CD4-positive, alpha-beta T cell treated with Interleukin-6 at 100 ng/mL for 8 hours (primary cell): ENCODE results near the gene MBD4.
A peak's percentile ranks its signal among the peaks of the same experiment; 100 is the strongest.
"Not testable (repeated sequence)": the region's sequence is repeated elsewhere in the genome, so short reads cannot be mapped to it uniquely, and the experiment has no call there.

Source experiments
- DNase-seq: peaks from one replicate; pipeline ENCODE4 v3.0.0-alpha.2; 2020; ENCODE audit warnings: mixed read lengths, low spot score

MBD4 gene

GRCh38 chr3:129409541-129409940 is 30.2 kb downstream of the MBD4 start:
- no peak for DNase-seq

- no peak for DNase-seq
These were observed 35.1 kb downstream of the MBD4 start for GRCh38 chr3:129404610-129405009.

- DNase-seq = no peak
These were observed 35.6 kb downstream of the MBD4 start for GRCh38 chr3:129404130-129404529.

GRCh38 chr3:129403450-129403849 is 36.3 kb downstream of the MBD4 start:
- no peak for DNase-seq

GRCh38 chr3:129402616-129403015 is 37.1 kb downstream of the MBD4 start:
- no peak for DNase-seq

GRCh38 chr3:129402210-129402609 is 37.5 kb downstream of the MBD4 start:
- DNase-seq = no peak

- DNase-seq = no peak
These were observed 39.8 kb downstream of the MBD4 start for GRCh38 chr3:129399895-129400357.

- DNase-seq = peak; percentile 80
These were observed 40.4 kb downstream of the MBD4 start for GRCh38 chr3:129399145-129399894.

GRCh38 chr3:129398803-129399144 is 41.0 kb downstream of the MBD4 start:
- no peak for DNase-seq

GRCh38 chr3:129393760-129394564 is 45.8 kb downstream of the MBD4 start:
- not testable (repeated sequence) for DNase-seq

- no peak for DNase-seq
These were observed 46.5 kb downstream of the MBD4 start for GRCh38 chr3:129393271-129393670.

GRCh38 chr3:129392106-129392887 is 47.5 kb downstream of the MBD4 start:
- not testable (repeated sequence) for DNase-seq

GRCh38 chr3:129391583-129391982 is 48.2 kb downstream of the MBD4 start:
- DNase-seq = not testable (repeated sequence)

GRCh38 chr3:129389572-129389937 is 50.2 kb downstream of the MBD4 start:
- no peak for DNase-seq

- not testable (repeated sequence) for DNase-seq
These were observed 50.8 kb downstream of the MBD4 start for GRCh38 chr3:129388791-129389571.

- no peak for DNase-seq
These were observed 52.3 kb downstream of the MBD4 start for GRCh38 chr3:129387487-129387886.

- DNase-seq = no peak
These were observed 52.8 kb downstream of the MBD4 start for GRCh38 chr3:129386984-129387383.

GRCh38 chr3:129385507-129385906 is 54.2 kb downstream of the MBD4 start:
- not testable (repeated sequence) for DNase-seq

GRCh38 chr3:129384594-129385323 is 55.0 kb downstream of the MBD4 start:
- no peak for DNase-seq

- not testable (repeated sequence) for DNase-seq
These were observed 55.6 kb downstream of the MBD4 start for GRCh38 chr3:129384103-129384502.

GRCh38 chr3:129383292-129383860 is 56.4 kb downstream of the MBD4 start:
- DNase-seq = peak; percentile 41
